ENCODE data around the gene GULP1.

The GULP1 gene

GRCh38 chr2:188367164-188367563 is 75.5 kb downstream of the GULP1 start:
- DNase-seq (ENCODE audit: low spot score): no peak

GRCh38 chr2:188369365-188369764 is 77.7 kb downstream of the GULP1 start:
- DNase-seq (ENCODE audit: low spot score): peak; percentile 75

- DNase-seq (ENCODE audit: low spot score): no peak
Measured at GRCh38 chr2:188378371-188378950, 86.8 kb downstream of the GULP1 start.

- no peak for DNase-seq (ENCODE audit: low spot score)
Measured at GRCh38 chr2:188379748-188380147, 88.1 kb downstream of the GULP1 start.

- DNase-seq (ENCODE audit: low spot score): no peak
Measured at GRCh38 chr2:188380280-188380679, 88.6 kb downstream of the GULP1 start.

- DNase-seq (ENCODE audit: low spot score): no peak
Measured at GRCh38 chr2:188381614-188382013, 89.9 kb downstream of the GULP1 start.

- no peak for DNase-seq (ENCODE audit: low spot score)
Measured at GRCh38 chr2:188382107-188382506, 90.4 kb downstream of the GULP1 start.

GRCh38 chr2:188383158-188383557 is 91.5 kb downstream of the GULP1 start:
- DNase-seq (ENCODE audit: low spot score): no peak

- no peak for DNase-seq (ENCODE audit: low spot score)
Measured at GRCh38 chr2:188385857-188386256, 94.2 kb downstream of the GULP1 start.

GRCh38 chr2:188388831-188389230 is 97.2 kb downstream of the GULP1 start:
- DNase-seq (ENCODE audit: low spot score): no peak

GRCh38 chr2:188391354-188391753 is 99.7 kb downstream of the GULP1 start:
- DNase-seq (ENCODE audit: low spot score): no peak

GRCh38 chr2:188394931-188395472 is 103.3 kb downstream of the GULP1 start:
- no peak for DNase-seq (ENCODE audit: low spot score)

- no peak for DNase-seq (ENCODE audit: low spot score)
Measured at GRCh38 chr2:188395903-188396689, 104.4 kb downstream of the GULP1 start.

GRCh38 chr2:188399159-188399558 is 107.5 kb downstream of the GULP1 start:
- no peak for DNase-seq (ENCODE audit: low spot score)

GRCh38 chr2:188403676-188404075 is 112.0 kb downstream of the GULP1 start:
- DNase-seq (ENCODE audit: low spot score): no peak

GRCh38 chr2:188404341-188405004 is 112.8 kb downstream of the GULP1 start:
- DNase-seq (ENCODE audit: low spot score): no peak

- DNase-seq (ENCODE audit: low spot score): no peak
Measured at GRCh38 chr2:188406414-188406813, 114.7 kb downstream of the GULP1 start.

- DNase-seq (ENCODE audit: low spot score): no peak
Measured at GRCh38 chr2:188410504-188411235, 119.0 kb downstream of the GULP1 start.

GRCh38 chr2:188412190-188412589 is 120.5 kb downstream of the GULP1 start:
- no peak for DNase-seq (ENCODE audit: low spot score)

GRCh38 chr2:188414411-188414810 is 122.7 kb downstream of the GULP1 start:
- no peak for DNase-seq (ENCODE audit: low spot score)

- DNase-seq (ENCODE audit: low spot score): no peak
Measured at GRCh38 chr2:188414869-188415753, 123.4 kb downstream of the GULP1 start.

Data from AG20443 (cell line).